Fibroblast of skin of back (primary cell): ENCODE results near the gene HES7.

Source experiments
- DNase-seq: peaks from one replicate; pipeline ENCODE4 v3.0.0-alpha.2; 2013

Gene HES7

GRCh38 chr17:8072341-8072728 is 51.6 kb downstream of the HES7 start:
- DNase-seq = no peak

- DNase-seq = no peak
These were observed 52.4 kb downstream of the HES7 start for GRCh38 chr17:8071496-8071895.
